ENCODE data around the gene S100PBP. TPM values are rescaled to one million over a fixed set of nuclear protein-coding genes. Genes with fewer than 3 reads are reported as not detected.

Gene S100PBP
- total RNA-seq, 1 donor from 2014 or later, result 26.6 TPM

GRCh38 chr1:32877211-32878110 is 60.0 kb downstream of the S100PBP start:
- DNase-seq (ENCODE audit: low read depth), result no peak
- H3K4me3 ChIP-seq (ENCODE audit: low read depth, low read length), result no peak overlapping the region
- TF ChIP-seq CTCF (conservative IDR thresholded peaks at IDR 0.05; ENCODE audit: low read depth, low read length), result no peak

DNA sequence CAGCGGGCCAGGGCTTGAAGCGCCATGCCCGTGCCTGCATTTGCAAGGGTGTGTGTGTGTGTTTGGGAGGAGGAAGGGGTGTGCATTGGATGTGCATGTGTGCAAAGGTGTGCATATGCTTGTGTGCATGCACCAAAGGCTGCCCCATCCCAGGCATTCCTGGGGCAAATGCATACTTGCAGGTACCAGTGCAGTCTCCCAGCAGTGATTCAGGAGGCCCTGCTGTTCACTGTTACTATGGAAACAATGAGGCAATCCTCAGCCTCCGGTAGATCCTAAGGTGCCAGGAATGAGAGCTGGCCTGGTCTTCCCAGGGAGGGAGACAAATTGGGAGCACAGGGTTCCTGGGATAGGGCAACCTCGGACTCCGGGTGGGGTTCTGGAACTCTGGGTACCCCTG is 60.7 kb downstream of the S100PBP start:
- no peak overlapping the region for H3K4me3 ChIP-seq (ENCODE audit: low read depth, low read length)
- no peak for DNase-seq (ENCODE audit: low read depth)
- no peak for TF ChIP-seq CTCF (conservative IDR thresholded peaks at IDR 0.05; ENCODE audit: low read depth, low read length)

GRCh38 chr1:32878637-32879041 is 61.2 kb downstream of the S100PBP start:
- no peak for DNase-seq (ENCODE audit: low read depth)
- TF ChIP-seq CTCF (conservative IDR thresholded peaks at IDR 0.05; ENCODE audit: low read depth, low read length), result no peak

GRCh38 chr1:32881291-32881690 is 63.8 kb downstream of the S100PBP start:
- DNase-seq (ENCODE audit: low read depth), result no peak
- H3K4me3 ChIP-seq (ENCODE audit: low read depth, low read length), result no peak overlapping the region
- TF ChIP-seq CTCF (conservative IDR thresholded peaks at IDR 0.05; ENCODE audit: low read depth, low read length), result no peak

More at GRCh38 chr1:32878637-32879041, 61.2 kb downstream of the S100PBP start:
- no peak overlapping the region for H3K4me3 ChIP-seq (ENCODE audit: low read depth, low read length)

DNA sequence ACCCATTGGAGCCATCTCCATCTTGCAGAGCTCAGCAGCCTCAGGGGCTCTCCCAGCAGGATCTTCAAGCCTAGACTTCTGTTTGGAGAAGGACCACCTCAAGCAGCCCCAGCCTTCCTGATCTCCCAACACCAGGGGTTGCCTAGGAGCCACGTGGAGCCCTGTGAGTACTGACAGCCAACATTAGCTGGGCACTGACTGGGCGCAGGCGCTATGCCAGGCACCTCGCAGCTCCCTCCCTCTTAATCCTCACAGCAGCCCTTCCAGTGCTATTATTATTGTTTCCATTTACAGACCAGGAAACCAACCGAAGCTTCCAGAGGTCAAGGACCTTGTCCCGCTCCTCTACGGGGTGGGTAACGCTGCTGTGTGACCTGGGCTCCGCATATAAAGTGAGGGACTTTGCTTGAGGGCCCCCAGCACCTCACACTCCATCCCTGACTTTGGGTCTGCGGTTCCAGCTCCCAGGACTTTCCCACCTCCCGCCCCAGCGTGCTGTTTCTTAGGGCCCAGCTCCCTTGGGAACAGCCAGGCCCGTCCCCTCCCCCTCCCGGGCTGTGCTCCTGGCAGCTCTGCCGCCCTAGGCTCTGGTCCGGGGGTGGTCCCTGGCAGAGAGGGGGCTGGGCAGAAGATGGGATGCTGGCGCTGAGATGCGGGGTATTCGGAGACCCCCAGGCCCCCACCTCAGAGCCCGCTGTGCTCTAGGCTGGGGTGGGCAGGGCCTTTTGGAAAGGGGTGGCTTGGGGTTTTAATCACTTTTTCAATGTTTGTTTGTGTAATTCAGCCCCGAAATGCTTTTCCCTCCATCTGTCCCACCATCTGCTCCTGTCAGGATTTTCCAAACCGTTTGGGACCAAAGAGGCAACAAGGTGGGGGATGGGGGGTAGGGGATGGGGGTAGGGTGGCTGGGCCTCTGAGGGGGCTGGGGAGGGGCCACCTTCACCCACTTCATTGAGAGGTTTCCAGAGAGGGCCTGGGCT is 64.7 kb downstream of the S100PBP start:
- DNase-seq (ENCODE audit: low read depth), result no peak
- TF ChIP-seq CTCF (conservative IDR thresholded peaks at IDR 0.05; ENCODE audit: low read depth, low read length), result no peak
- no peak overlapping the region for H3K4me3 ChIP-seq (ENCODE audit: low read depth, low read length)

DNA sequence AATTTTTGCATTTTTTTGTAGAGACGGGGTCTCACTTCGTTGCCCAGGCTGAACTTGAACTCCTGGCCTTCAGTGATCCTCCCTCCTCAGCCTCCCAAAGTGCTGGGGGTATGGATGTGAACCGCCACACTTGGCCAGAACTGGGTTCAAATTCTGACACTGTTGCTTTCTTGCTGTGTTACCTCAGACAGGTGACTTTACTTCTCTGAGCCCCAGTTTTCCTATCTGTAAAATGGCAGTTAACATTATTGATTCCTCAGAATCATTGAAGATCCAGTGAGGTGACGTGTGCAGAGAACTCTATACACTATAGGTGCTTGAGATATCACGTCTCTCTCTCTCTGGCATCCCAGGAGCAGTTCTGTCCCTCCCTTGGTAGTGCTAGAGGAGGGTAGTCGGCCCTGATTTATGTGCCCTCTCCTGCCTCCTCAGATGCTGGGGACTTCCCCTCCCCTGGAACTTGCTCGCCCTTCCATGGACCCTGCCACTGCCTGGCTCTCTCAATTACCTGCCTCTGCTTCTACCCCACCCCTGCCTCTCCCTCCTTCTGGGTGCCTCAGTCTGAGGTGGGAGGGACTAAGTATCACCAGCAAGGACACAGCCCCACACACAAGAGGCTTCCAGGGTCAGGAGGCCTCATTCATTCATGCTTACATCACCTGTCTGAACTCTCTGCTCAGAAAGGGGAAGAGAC is 66.0 kb downstream of the S100PBP start:
- DNase-seq (ENCODE audit: low read depth), result no peak
- H3K4me3 ChIP-seq (ENCODE audit: low read depth, low read length), result no peak overlapping the region
- no peak for TF ChIP-seq CTCF (conservative IDR thresholded peaks at IDR 0.05; ENCODE audit: low read depth, low read length)

All from epithelial cell of proximal tubule (primary cell).